HG02623 (cell line): ENCODE results near the gene TIMM17B.

Experiments used
- ATAC-seq: cut with Tn5 transposase; IDR thresholded peaks from one replicate; pipeline ENCODE4 v1.9.1; 2021; ENCODE audit warnings: moderate library complexity; ENCODE audit not compliant: unreplicated experiment

The TIMM17B gene

DNA sequence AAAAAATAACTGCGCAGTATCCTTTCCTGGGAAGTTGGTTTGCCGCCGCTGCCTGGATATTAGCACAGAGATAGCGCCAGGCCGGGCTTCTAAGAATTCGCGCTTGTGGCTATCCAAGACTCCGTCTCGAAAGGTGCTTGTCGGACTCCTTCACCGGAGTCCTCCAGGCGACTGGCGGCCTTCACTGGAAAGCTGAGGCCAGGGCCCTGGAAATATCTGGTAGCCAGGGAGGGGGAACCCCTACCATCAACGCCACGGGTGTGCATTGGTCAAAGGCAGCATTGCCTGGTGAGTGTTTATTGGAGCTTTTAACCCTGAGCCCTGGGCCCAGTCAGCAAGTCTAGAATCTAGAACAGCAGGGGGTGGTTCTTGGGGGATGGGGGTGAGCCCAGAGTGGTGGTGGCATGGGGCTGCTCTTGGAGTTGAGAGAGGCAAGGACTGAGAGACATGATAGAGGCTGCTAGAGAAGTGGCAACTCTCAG lies 21.8 kb upstream of the TIMM17B start:
- no peak for ATAC-seq

DNA sequence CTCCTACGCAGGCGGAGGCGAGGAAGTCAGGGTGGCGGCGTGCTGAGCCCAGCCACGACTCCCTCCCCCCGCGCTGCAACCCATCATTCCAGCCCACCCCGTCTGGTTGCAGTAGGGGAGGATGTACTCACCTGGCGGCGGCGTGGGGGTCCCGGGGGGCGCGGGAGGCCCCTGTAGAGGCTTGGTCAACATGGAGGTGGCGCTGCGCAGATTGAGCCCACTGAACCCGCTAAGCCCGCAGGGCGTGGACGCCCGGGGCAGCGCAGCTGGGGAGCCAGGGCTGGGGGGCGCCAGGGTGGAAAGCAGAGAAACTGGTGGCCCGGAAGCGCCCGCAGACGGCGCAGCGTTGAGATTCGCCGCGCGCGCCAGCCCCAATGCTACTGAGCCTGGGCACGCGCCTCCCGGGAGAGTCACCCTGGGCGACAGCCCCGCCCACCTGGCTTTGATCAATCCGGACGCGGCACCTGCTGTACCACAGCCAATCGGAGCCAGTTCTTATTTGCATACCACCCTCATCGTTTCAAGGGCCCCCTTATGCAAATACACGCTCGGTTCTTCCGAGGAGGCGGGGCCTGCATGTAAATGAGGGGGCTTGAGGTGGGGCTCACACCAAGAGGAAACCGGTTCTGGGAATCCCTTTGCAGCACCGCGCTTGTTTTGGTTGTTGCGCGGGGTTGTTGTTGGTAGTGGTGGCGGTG lies 21.2 kb upstream of the TIMM17B start, which contains the start of gene PIM2:
TSS of gene PIM2 (minus strand) at position 382 of the 698 bp plus-strand sequence. CDS start at position 192, 190 bp downstream.
- ATAC-seq = peak; percentile 75

DNA sequence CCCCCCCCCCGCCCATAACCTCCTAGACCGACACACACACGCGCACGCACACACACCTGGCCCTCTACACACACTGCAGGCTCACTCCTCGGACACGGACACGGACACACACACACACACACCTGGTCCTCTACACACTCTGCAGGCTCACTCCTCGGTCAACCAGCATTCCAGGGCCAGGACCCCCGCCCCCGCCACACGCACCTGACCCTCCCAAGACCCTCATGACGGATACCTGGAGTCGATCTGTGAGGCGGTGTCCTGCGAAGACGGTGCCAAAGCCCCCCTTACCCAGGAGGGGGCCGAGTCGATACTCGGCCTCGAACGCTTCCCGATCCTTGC lies 20.7 kb upstream of the TIMM17B start:
- no peak for ATAC-seq

DNA sequence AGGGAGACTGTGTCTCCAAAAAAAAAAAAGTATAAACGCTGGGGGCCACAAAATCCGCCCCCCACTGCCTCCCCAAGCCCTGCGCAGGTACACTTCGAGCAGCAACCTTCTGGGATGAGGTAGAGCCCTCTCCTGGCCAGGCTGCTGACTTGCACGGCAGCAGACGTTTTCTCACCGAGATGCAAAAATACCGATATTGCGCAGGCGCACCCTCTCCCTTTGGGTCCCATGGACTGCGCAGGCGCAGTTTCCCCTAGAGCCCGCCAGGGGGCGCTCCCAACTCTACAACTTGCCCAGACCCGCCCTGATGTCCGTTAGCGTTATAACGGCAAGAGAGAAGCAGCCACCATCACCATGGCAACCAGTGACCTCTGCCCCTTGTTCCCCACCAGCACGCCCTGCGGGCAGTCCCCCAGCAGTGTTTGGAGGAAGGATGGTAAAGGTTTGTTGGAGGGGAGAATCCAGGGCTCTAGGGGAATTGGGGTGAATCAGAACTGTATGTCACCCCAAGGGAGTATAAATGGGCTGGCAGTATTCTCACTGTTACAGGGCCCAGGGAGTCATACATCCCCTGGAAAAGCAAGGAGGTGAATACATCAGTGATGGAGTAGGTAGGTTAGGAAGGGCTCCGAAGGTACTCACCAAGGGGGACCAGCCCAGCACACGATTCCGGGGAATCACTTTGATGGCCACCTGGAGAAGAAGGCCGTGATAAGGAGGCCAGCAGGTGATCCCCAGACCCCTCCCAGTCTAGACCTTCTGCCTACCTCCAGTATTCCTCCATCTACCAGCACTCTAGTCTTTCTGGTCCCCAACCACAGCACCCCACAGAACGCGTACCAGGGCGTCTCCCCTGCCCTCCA lies 19.8 kb upstream of the TIMM17B start:
- ATAC-seq = no peak

DNA sequence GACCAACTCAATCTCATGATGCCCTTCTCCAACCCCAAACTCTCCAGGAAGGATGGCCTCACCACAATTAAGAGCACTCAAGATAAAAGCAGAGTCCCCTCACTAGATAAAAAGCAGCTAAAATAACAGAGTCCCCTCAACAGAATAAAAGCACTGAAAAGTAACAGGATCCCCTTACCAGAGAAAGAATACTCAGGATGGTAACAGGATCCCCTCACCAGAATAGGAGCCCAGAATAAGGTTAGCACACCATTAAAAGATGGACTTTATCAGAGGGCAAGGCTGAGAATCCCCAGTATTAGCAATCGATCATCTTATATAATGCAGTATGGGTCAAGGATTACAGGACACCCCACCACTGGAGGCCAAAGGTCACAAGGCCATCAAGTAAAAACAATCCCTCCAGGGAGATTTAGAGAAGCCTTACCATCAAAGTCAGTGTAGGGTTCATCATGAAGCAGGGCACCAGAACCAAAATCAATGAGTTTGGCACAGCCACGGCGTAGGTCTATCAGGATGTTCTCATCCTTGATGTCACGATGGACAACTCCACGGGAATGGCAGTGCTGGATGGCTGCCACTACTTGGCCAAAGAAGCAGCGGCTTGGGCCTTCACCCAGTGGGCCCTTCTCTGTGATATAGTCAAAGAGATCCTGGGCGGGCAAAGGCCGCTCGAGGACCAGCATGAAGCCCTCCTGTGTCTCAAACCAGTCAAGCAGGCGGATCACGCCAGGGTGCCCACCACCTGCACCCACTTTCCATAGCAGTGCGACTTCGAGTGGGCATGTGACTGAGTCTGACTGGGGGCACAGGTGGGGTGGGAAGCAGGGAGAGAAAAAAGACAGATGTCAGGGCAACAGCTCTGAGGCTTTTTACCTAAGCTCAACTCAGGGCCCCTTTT lies 17.3 kb upstream of the TIMM17B start:
- ATAC-seq = no peak

DNA sequence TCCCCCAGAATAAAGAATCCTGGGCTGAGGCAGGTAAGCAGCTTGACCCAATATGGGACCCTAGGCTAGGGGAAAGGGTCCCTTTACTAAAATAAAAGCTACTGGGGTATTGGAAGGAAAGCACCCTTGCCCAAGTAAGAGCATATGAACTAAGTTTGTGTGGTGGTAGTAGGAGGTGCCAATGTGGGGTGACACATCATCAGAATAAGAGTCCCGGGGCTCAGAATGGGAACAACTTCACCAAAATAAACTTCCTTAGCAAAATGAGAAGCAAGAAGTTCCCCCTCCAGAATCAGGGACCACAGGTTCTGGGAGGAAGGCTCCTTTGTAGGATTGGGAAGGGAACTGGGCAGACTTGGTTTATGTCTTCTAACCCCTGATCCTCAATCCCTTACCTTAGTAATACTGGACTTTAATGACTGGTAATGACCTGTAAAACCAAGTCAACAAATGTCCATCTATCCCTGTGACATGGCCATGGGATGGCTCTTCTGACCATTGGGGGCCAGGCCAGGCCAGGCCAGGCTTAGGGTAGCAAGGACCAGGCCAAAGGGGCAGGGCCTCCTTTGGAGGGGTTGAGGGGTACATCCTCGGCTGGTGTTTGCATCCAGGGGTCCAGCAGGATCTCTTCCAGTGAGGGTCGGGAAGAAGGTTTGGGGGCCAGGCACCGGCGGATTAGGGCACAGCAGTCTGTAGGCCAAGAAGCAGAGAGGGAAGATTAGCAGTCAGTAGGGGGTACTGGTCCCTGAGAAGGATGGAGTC lies 16.2 kb upstream of the TIMM17B start:
- no peak for ATAC-seq

DNA sequence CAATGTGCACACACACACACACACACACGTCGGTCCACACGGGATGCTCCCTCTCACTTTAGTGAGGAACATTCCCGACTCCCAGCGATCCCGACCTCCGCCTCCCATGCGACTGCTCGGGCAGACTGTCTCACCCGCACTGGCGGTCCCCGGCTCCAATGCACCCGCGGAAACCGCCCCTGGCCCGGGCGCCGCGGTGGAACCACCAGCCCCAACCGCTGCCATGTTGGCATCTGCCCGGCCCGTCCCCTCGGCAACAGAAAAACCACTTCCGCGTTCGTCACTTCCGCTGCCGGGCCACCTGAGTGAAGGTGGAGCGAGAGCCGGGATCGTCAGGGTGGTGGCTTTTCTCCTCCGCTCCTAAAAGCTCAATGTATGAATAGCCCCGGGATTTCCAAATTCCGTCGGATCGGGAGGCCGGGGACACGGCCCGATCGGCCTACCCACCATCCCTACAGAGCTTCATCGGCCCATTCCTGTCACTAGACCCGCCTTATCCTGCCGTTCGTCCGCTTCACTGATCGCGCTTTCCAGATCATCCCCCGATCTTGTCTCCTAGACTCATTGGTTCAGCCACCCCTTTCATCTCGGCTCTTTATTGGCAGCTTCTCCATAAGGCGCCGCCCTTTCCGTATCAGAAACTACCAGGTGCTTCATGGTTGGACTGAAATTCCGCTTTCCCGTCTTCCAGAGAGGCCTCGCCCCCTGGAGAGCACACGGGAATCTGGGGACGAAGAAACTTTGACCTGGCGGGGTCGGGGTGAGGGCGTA lies 14.0 kb upstream of the TIMM17B start, which contains the start of gene SLC35A2:
TSS of gene SLC35A2 (minus strand) at position 235 of the 771 bp plus-strand sequence. CDS start at position 225, 10 bp downstream.
- ATAC-seq = peak; percentile 64

DNA sequence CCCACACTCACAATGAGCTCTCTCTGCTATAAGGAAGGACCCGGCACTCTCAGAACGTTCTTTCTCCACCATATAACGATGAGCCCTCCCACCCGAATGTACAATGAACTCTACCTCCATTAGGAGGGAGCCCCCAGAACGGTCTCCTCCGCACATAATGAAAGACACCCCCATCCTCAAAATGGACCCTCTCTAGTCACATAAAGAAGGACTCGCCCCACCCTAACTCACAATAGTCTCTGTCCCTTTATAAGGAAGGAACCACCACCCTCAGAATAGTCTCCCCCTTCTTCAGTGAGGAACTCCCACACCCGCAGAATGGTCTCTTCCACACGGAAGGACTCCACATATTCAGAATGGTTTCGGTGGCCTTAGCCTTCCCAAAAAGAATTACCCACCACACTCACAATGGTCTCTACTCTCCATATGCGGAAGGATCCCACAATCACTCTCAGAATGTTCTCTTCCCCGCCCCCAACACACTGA lies 13.4 kb upstream of the TIMM17B start:
- ATAC-seq = no peak

DNA sequence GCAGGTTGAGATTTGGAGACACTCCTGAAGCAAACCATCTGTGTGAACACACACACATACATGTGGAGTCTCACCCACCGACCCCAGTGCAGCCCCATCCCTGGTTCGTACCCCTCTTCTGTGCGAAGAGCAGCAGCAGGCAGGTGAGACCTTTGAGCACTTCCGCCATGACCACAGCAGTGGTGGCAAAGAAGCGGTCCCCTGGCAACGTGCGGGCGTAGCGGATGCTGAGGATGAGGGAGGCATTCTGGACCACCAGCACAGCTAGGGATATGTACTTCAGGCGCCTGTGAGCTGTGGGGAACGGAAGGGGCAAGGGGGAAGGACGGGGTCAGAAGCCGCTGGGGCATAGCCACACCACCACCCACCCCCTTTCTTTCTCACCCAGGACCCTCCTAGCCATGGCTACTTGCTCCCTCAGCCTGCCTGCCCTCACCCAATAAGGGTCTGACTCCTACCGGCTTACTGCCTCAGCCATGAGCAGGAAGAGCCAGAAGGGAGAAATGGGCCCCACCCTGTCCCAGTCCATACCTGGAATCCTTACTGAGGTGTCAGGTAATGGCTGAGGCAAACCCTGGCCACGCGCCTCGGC lies 12.2 kb upstream of the TIMM17B start:
- no peak for ATAC-seq

DNA sequence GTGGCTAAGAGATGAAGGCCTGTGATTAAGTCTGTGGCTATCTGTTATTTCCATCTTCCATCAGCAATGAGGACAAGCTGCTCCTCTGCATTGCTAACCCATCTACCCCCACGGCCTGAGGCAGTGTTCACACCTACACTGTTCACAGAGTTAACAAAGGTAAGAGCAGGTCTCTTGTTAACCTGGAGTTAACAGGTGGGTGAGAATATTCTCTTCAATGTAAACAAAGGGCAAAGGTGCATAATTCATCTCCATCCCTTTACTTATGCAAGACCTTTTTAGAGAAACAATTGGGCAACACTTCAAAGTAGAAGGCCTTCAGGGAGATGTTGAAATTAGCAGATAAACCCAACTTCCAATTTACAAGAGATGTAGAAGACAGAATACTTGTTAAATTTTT lies 11.0 kb upstream of the TIMM17B start:
- ATAC-seq = no peak

DNA sequence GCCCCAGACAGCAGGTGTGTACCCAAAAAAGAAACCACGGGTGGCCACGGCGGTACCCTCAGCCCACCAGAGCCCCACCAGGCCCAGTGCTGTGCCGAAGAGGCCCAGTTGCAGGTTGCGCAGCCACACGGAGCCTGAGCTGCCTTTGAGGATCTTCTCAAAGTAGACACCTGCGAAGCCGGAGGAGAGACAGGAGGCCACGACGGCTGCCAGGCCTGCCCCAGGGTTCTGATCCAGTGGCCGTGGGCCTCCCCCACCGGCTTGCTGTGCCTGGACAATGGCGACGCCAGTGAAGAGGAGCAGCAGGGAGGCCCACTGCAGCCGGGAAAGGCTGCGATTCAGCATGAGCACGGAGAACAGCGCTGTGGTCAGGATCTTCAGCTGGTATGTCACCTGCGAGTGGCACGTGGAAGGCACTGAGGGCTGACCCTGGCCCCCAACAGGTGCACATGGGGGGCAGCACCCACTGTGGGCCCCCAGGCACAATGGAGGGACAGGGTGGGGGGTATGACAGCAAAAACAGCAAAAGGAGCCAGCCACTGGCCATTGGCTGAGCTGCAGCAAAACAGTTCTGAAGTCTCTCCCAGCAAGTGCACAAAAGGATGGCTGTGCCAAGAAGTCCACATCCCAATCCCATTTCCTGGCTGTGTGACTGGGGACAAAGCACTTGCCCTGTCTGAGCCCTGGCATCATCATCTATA lies 7.7 kb upstream of the TIMM17B start:
- no peak for ATAC-seq

DNA sequence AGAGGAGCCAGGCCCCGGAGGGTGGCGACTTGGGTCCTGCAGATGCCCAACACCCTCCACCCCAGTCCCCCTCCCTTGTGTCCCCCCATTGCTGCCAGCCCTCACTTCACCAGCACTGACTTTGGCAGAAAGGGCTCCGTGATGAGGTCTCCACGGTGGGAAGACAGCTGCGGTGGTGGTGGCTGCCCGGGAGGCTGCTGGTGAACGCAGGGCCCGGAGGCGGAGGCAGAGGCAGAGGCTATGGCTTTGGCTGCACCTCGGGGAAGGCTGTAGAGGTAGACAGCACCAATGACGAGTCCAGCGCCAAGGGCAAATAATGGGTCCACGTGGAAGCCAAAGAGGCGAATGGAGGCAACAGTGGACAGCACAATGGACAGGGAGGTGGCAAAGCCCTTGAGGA lies 7.1 kb upstream of the TIMM17B start:
- ATAC-seq = no peak

DNA sequence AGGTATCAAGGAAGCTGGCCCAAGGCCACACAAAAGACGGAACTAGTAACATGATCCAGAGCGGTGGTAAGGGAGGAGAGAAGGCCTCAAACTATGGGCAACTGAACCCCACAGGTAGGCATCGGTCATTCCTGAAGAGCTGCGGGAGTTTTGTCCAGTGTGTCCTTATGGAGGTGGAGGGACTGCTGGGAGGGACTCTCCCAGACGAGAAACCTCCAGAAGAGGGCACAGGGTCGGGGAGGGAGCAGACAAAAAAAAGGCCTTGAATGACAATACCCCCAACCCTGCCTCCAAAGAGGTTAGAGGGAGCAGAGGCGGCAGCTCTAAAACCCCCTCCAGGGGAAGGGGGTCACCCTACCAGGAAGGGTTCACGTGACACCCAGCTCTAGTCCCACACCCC lies 6.6 kb upstream of the TIMM17B start:
- ATAC-seq = no peak

DNA sequence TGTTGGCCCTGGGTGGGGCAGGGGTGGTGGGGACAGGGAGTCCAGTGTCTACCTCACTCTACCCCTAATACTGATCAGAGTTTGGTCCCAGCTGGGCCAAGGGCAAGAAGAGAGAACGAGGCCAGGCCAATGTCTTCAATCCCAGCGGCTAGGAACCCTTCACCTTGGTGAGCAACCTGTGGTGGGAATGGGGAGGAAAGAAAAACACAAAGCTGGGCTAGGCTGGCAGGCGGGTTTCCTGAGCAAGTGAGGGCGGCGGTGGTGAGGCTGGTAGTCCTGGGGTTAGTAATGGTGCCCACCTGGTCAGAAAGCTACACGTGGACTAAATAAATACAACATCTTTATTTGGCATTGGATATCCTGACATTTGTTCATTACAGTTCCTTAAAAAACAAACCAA lies 5.7 kb upstream of the TIMM17B start:
- no peak for ATAC-seq

DNA sequence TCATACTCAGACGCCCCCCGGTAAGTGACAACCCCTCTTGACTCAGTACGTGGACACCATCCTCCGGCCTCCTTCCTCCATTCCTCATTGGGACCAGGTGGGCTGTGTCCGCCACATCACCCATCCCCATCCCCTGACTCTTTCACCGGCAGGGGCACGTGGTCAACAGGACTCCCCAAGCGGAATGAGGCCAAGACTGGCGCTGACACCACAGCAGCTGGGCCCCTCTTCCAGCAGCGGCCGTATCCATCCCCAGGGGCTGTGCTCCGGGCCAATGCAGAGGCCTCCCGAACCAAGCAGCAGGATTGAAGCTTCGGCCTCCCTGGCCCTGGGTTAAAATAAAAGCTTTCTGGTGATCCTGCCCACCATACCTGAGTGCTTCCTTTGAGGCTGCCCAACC lies 5.2 kb upstream of the TIMM17B start:
- ATAC-seq = no peak

DNA sequence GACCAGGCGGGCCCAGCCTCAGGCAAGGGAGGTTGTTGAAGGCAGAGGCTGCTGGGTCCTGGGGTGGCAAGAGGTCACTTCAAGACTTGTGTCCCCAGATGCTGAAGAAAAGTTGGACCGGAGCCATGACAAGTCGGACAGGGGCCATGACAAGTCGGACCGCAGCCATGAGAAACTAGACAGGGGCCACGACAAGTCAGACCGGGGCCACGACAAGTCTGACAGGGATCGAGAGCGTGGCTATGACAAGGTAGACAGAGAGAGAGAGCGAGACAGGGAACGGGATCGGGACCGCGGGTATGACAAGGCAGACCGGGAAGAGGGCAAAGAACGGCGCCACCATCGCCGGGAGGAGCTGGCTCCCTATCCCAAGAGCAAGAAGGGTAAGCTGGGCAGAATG lies 4.6 kb upstream of the TIMM17B start:
- no peak for ATAC-seq

DNA sequence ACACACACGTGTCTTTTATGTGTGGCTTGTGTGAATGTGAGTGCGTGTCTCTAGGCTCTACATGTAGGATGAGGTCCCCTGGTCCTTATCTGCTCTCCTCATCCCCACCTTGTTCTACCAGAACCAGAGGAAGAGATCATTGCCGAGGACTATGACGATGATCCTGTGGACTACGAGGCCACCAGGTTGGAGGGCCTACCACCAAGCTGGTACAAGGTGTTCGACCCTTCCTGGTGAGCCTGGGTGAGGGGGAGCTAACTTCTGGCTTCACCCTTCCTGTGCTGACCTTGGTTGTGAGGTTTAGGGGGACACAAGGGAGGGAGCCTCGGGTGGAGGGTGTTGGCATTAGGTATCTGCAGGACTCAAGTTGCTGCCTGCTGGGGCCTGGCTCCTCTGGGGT lies 3.5 kb upstream of the TIMM17B start:
- ATAC-seq = no peak

DNA sequence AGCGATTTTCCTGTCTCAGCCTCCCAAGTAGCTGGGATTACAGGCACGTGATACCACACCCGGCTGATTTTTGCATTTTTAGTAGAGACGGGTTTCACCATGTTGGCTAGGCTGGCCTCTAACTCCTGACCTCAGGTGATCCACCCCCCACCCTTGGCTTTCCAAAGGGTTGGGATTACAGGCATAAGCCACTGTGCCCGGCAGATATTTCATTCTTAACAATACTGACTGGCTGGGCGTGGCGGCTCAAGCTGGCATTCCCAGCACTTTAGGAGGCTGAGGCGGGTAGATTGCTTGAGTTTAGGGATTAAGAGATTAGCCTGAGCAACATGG lies 1.5 kb upstream of the TIMM17B start:
- ATAC-seq = no peak
